Brain pericyte (primary cell): ENCODE results near the gene NPEPPS.

Experiments used
- DNase-seq: peaks from one replicate; pipeline ENCODE4 v3.0.0-alpha.2; 2012; ENCODE audit warnings: low read depth, low spot score

NPEPPS gene

DNA sequence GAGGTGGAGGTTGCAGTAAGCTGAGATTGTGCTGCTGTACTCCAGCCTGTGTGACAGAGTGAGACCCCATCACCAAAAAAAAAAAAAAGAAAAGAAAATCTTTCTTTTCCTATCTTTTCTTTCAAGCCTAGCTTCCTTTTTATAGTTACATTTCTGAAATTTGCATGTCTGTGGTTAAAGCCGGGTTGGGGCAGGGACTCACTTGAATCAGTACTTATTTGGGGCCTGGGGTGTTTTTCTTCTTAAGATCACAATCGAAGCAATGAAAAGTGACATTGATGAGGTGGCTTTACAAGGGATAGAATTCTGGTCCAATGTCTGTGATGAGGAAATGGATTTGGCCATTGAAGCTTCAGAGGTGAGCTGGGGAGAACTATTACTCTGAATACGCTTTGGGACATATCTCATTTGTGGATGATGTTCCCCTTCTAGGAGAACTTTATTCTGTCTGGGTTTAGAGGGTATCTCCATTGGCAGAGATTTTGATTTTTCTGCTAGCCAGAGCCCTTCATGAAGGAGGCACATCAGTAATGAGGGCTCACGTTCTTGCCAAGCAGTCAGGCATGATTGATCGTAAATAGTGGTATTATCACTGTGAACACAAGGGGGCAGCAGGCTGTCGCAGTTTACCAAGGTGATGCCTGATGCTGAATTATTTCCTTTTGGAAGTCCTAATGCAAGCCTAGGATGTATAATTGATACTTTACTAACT is 133.2 kb downstream of the NPEPPS start:
- peak; percentile 30 for DNase-seq

DNA sequence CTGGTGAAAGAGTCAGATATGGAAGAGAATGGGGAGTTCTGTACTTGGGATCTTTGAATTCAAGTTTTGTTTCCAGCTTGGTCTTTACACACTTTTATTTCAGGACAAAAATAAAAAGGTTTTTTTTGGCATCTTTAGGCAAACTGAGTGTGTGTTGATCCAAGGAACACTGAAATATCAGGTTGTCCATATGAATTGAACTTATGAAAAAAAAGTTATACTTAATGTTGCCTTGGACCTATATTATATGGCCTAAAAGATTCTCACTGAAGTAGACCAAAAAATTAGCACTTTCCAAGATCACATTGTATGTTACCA is 133.7 kb downstream of the NPEPPS start:
- no peak for DNase-seq

DNA sequence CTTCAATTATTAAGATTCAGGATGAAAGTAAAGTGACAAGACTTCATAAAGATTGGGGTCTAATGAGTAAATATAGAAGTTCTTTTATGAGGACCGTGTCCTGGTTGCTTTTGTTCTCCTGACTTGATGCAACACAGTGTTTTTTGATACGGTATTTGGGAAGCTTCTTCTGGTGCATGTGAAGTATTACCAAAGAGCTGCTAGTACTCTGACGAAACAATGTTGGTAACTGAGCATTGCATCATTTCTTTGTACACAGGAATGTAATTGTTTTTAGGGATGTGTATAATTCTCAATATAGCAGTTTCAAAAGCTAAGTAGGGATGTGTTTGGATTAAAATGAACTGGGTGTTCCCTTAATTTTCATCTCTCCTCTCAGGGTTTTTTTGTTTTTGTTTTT is 134.7 kb downstream of the NPEPPS start:
- no peak for DNase-seq

DNA sequence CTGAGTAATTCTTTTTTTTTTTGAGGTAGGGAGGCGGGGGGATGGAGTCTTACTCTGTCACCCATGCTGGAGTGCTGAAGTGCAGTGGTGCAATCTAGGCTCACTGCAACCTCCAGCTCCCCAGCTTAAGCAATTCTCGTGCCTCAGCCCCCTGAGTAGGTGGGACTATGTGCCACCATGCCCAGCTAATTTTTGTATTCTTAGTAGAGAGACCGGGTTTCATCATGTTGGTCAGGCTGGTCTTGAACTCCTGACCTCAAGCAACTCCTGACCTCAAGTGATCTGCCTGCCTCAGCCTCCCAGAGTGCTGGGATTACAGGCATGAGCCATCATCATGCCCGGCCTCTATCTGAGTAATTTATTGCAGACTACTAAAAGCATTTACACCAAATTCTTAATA is 138.2 kb downstream of the NPEPPS start:
- DNase-seq, result no peak

DNA sequence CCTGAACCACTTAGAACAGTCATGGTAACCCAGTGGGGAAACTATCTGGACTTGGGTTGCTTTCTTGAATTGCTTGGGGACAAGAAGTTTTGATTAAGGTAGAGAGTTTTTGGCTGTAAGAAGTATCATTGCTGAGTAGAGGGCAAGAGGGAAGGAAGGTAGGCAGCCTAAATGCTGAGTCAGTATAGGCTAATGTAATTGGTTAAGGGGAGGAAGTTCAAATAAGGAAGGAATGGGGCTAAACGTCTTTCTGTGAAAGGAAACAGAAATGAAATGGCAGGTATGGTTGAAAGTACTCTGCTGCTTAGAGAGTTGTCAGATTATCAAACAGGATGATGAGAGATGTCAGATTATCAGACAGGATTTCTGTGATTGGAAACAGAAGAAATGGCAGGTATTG is 139.2 kb downstream of the NPEPPS start:
- no peak for DNase-seq
